SU-DHL-6 (cell line): ENCODE measurements around the gene SELENON.

ENCODE experiments used
- CTCF ChIP-seq: fragments of 200-600 bp; sonication (generic); IDR thresholded peaks from one replicate; pipeline ENCODE4 v1.5.1; 2017; ENCODE audit warnings: antibody characterized with exemption, mild to moderate bottlenecking, low read length, moderate library complexity; ENCODE audit not compliant: insufficient read depth, poor library complexity, severe bottlenecking
- EZH2phosphoT487 ChIP-seq: fragments of 200-600 bp; sonication (generic), shearing (Covaris generic); conservative IDR thresholded peaks from 2 replicates; pipeline ENCODE4 v1.6.1; 2018; ENCODE audit warnings: mild to moderate bottlenecking, antibody characterized with exemption, low read length, moderate library complexity, mixed read lengths

- TF ChIP-seq CTCF = no peak
- TF ChIP-seq EZH2phosphoT487 = no peak
Observed at GRCh38 chr1:25831569-25832196, 31.7 kb downstream of the SELENON start.
